K562 (cell line): ENCODE data around the gene UBN2.
A peak's percentile ranks its signal among the peaks of the same experiment; 100 is the strongest.

Experiments
- CHD1 ChIP-seq: fragments of 200-600 bp; sonication (generic); IDR thresholded peaks from one replicate; pipeline ENCODE4 v1.6.1; 2012; ENCODE audit warnings: mild to moderate bottlenecking, moderate library complexity, low read length, inconsistent platforms
- CTCF ChIP-seq, 3 experiments: IDR thresholded peaks in 2 of 3; conservative IDR thresholded peaks in 1 of 3; 2 replicates each; pipeline ENCODE4 v1.5.1; 2011 to 2012; ENCODE audit warnings: low read length in 3 of 3, mild to moderate bottlenecking in 3 of 3, control low read depth in 2 of 3, improper control_type of control experiment in 1 of 3, inconsistent platforms in 1 of 3, low read depth in 1 of 3, mixed read lengths in 1 of 3, moderate library complexity in 1 of 3; ENCODE audit not compliant: insufficient read depth in 2 of 3
- GATA2 ChIP-seq: sonication (generic); formaldehyde crosslinking; IDR thresholded peaks from 2 replicates; pipeline ENCODE4 v1.4.0; 2020; ENCODE audit warnings: mild to moderate bottlenecking, missing genetic modification reagents
- JUND ChIP-seq, 2 experiments: IDR thresholded peaks; 2 replicates in 1 of 2; 3 replicates in 1 of 2; pipeline ENCODE4 v1.6.1; 2011; ENCODE audit warnings: borderline replicate concordance in 2 of 2, low read depth in 2 of 2, low read length in 2 of 2, improper control_type of control experiment in 1 of 2, missing biosample characterization in 1 of 2, missing genetic modification characterization in 1 of 2, missing genetic modification reagents in 1 of 2
- SMC3 ChIP-seq: conservative IDR thresholded peaks from 2 replicates; pipeline ENCODE4 v1.6.1; 2011; ENCODE audit warnings: low read depth, low read length, improper control_type of control experiment; ENCODE audit not compliant: insufficient read depth
- SRSF3 ChIP-seq: fragments of 200-400 bp; formaldehyde crosslinking; IDR thresholded peaks from 2 replicates; pipeline ENCODE4 v1.6.1; 2016; ENCODE audit warnings: mild to moderate bottlenecking, low read length, moderate library complexity; ENCODE audit not compliant: insufficient read depth
- ZBTB7A ChIP-seq: IDR thresholded peaks from 2 replicates; pipeline ENCODE4 v1.6.1; 2011; ENCODE audit warnings: low read depth, mild to moderate bottlenecking, low read length, moderate library complexity, borderline replicate concordance; ENCODE audit not compliant: control insufficient read depth

GRCh38 chr7:139183878-139184338 lies 47.1 kb upstream of the UBN2 start:
- no peak for TF ChIP-seq CHD1
- peak; percentile 40; the same call in 1 of the 2 replicates for TF ChIP-seq GATA2 (CRISPR knock-in tag)
- no peak for TF ChIP-seq CTCF (IDR thresholded peaks at IDR 0.05 in 2 of 3, conservative IDR thresholded peaks at IDR 0.05 in 1 of 3; ENCODE audit: insufficient read depth in 2 of 3, low read depth in 1 of 3, low read length in 3 of 3)
- no peak for TF ChIP-seq SRSF3
- TF ChIP-seq JUND (IDR thresholded peaks at IDR 0.05; ENCODE audit: borderline replicate concordance, low read depth, low read length), result no peak
- no peak for TF ChIP-seq JUND (tag; IDR thresholded peaks at IDR 0.05; ENCODE audit: borderline replicate concordance, low read depth, low read length)
- TF ChIP-seq SMC3, result no peak
- peak; percentile 49; the same call in 1 of the 2 replicates for TF ChIP-seq ZBTB7A
